K562 (cell line): Measurements from ENCODE around the gene FARP1. TPM values are rescaled to one million over a fixed set of nuclear protein-coding genes. Genes with fewer than 3 reads are reported as not detected.

Experiments used
- ATAC-seq: fragments of 200-7000 bp; cut with Tn5 transposase; 3 replicates; pipeline ENCODE4 v1.9.1; 2020; ENCODE audit warnings: moderate library complexity
- BruUV-seq: library from RNA; stranded (reverse); fragments of 400-500 nt; replicated peaks from 2 replicates; lab custom pipeline; 2021; lab: Mats Ljungman, UMichigan
- CTCF ChIA-PET: fragments of 300-600 bp; formaldehyde crosslinking; extraction: SDS; loops from one replicate; lab custom pipeline; 2021; ENCODE audit warnings: low intra/inter-chr PET ratio; lab: Yijun Ruan, JAX
- POLR2A ChIA-PET: fragments of 300-600, 350-650 bp; sonication (Branson Sonifier 250); formaldehyde crosslinking; extraction: SDS; loops from one replicate; lab custom pipeline; 2021; ENCODE audit warnings: antibody characterized with exemption, inconsistent platforms; lab: Yijun Ruan, JAX
- DNase-seq, 4 experiments: peaks; one replicate each; pipeline versions ENCODE4 v3.0.0 to v3.0.0-alpha.2; 2011 to 2018; ENCODE audit warnings: low spot score in 3 of 4, mixed read lengths in 3 of 4; ENCODE audit errors: extremely low read depth in 1 of 4
- FAIRE-seq: peaks from 2 replicates; lab custom pipeline; 2011; peaks lifted over from hg19 to GRCh38; lab: Jason Lieb, UNC
- H2AFZ ChIP-seq: 2 replicates; pipeline ENCODE4 v1.6.0; 2011; ENCODE audit warnings: low read depth, low read length, control low read depth, inconsistent platforms
- H3K27ac ChIP-seq: fragments of 200-600 bp; 3 replicates; pipeline ENCODE4 v1.8.0; 2011; ENCODE audit warnings: low read depth, mild to moderate bottlenecking, control low read depth, inconsistent platforms, low read length, moderate library complexity, mixed read lengths; ENCODE audit errors: extremely low read depth
- H3K27me3 ChIP-seq, 2 experiments: fragments of 300-600 bp in 1 of 2; 2 replicates in 1 of 2; 3 replicates in 1 of 2; pipeline versions ENCODE4 v1.6.0 to v1.8.0; 2011; ENCODE audit warnings: inconsistent platforms in 2 of 2, low read length in 2 of 2, mild to moderate bottlenecking in 1 of 2, mixed read lengths in 1 of 2, moderate library complexity in 1 of 2; ENCODE audit not compliant: control insufficient read depth in 2 of 2, insufficient read depth in 2 of 2
- H3K36me3 ChIP-seq: fragments of 300-600 bp; 3 replicates; pipeline ENCODE4 v1.8.0; 2011; ENCODE audit warnings: mild to moderate bottlenecking, low read length, inconsistent platforms; ENCODE audit not compliant: control insufficient read depth, insufficient read depth
- H3K4me1 ChIP-seq, 2 experiments: fragments of 200-600 bp in 1 of 2; replicated peaks in 1 of 2; 2 replicates in 1 of 2; 3 replicates in 1 of 2; pipeline versions ENCODE4 v1.5.1 to v1.8.0; 2011; ENCODE audit warnings: inconsistent platforms in 2 of 2, low read length in 2 of 2, mild to moderate bottlenecking in 1 of 2, mixed read lengths in 1 of 2, moderate library complexity in 1 of 2; ENCODE audit not compliant: control insufficient read depth in 2 of 2, insufficient read depth in 2 of 2
- H3K4me2 ChIP-seq: 2 replicates; pipeline ENCODE4 v1.6.1; 2011; ENCODE audit warnings: low read length, control low read depth, inconsistent platforms, mixed read lengths; ENCODE audit not compliant: insufficient read depth
- H3K4me3 ChIP-seq: fragments of 200-600 bp; sonication (generic), shearing (Covaris generic); 2 replicates; pipeline ENCODE4 v1.5.1; 2016; ENCODE audit warnings: control low read depth, inconsistent platforms
- H3K79me2 ChIP-seq: fragments of 200-600 bp; 3 replicates; pipeline ENCODE4 v1.8.0; 2011; ENCODE audit warnings: low read length, inconsistent platforms; ENCODE audit not compliant: control insufficient read depth, insufficient read depth
- H3K9ac ChIP-seq, 2 experiments: 2 replicates each; pipeline versions ENCODE4 v1.6.0 to v1.6.1; 2011; ENCODE audit warnings: low read depth in 2 of 2, low read length in 2 of 2, control low read depth in 1 of 2, inconsistent platforms in 1 of 2, mild to moderate bottlenecking in 1 of 2, mixed read lengths in 1 of 2; ENCODE audit not compliant: insufficient read depth in 1 of 2
- H3K9me1 ChIP-seq: one replicate; pipeline ENCODE4 v1.6.0; 2011; ENCODE audit warnings: inconsistent platforms, mild to moderate bottlenecking, low read length, moderate library complexity; ENCODE audit not compliant: control insufficient read depth, insufficient read depth
- H3K9me3 ChIP-seq: replicated peaks from 2 replicates; pipeline ENCODE4 v1.5.1; 2011; ENCODE audit warnings: low read depth, low read length, inconsistent platforms; ENCODE audit not compliant: control insufficient read depth, insufficient read depth
- H4K20me1 ChIP-seq: replicated peaks from 2 replicates; pipeline ENCODE4 v1.6.1; 2011; ENCODE audit warnings: low read length, inconsistent platforms, mixed read lengths; ENCODE audit not compliant: control insufficient read depth, insufficient read depth
- CHD4 ChIP-seq: fragments of 200-600 bp; sonication (generic); IDR thresholded peaks from 3 replicates; pipeline ENCODE4 v1.6.1; 2012; ENCODE audit warnings: low read depth, mild to moderate bottlenecking, mixed read lengths, low read length, inconsistent platforms; ENCODE audit not compliant: insufficient read depth, insufficient replicate concordance, poor library complexity, severe bottlenecking
- FOSL1 ChIP-seq: fragments of 200-800 bp; sonication (Bioruptor generic); conservative IDR thresholded peaks from 2 replicates; pipeline ENCODE4 v1.6.1; 2016; ENCODE audit warnings: missing genetic modification characterization, missing compliant biosample characterization
- MYC ChIP-seq, 2 experiments: fragments of 250-450 bp in 1 of 2; sonication (Bioruptor Pico) in 1 of 2; IDR thresholded peaks; 2 replicates each; pipeline versions ENCODE4 v1.5.1 to v1.6.1; 2012 to 2021; ENCODE audit warnings: low read depth in 2 of 2, borderline replicate concordance in 1 of 2, improper control_type of control experiment in 1 of 2, low read length in 1 of 2, mild to moderate bottlenecking in 1 of 2, moderate library complexity in 1 of 2
- NKRF ChIP-seq: fragments of 450-650 bp; IDR thresholded peaks from 2 replicates; pipeline ENCODE4 v1.6.1; 2016; ENCODE audit warnings: borderline replicate concordance
- POLR3G ChIP-seq: IDR thresholded peaks from 2 replicates; pipeline ENCODE4 v1.6.1; 2011; ENCODE audit not compliant: insufficient read length, insufficient replicate concordance; ENCODE audit errors: extremely low read depth
- PPARD ChIP-seq: fragments of 250-450 bp; sonication (Bioruptor Pico); IDR thresholded peaks from 2 replicates; pipeline ENCODE4 v1.8.0; 2022; ENCODE audit warnings: inconsistent platforms, mild to moderate bottlenecking, moderate library complexity
- THAP7 ChIP-seq: fragments of 250-450 bp; sonication (Bioruptor Pico); IDR thresholded peaks from 2 replicates; pipeline ENCODE4 v1.5.0; 2021
- THRB ChIP-seq: fragments of 450-650 bp; formaldehyde crosslinking; conservative IDR thresholded peaks from 2 replicates; pipeline ENCODE4 v1.4.0; 2022; ENCODE audit warnings: mild to moderate bottlenecking, missing genetic modification characterization
- ZBED1 ChIP-seq: IDR thresholded peaks from 2 replicates; pipeline ENCODE4 v1.6.1; 2014
- ZNF274 ChIP-seq: IDR thresholded peaks from 2 replicates; pipeline ENCODE4 v1.6.1; 2011; ENCODE audit warnings: low read depth, mild to moderate bottlenecking, low read length, moderate library complexity, borderline replicate concordance
- ZNF398 ChIP-seq: fragments of 250-450 bp; sonication (Bioruptor Pico); IDR thresholded peaks from 2 replicates; pipeline ENCODE4 v1.8.0; 2021; ENCODE audit warnings: moderate library complexity, mild to moderate bottlenecking, inconsistent platforms
- ZNF778 ChIP-seq: fragments of 450-650 bp; formaldehyde crosslinking; IDR thresholded peaks from 2 replicates; pipeline ENCODE4 v1.4.0; 2020; ENCODE audit warnings: mild to moderate bottlenecking, moderate library complexity
- WGBS: fragments of 100-300 bp; shearing (Covaris generic); methylation state at CpG from one replicate; pipeline ENCODE4 v1.1.6; 2016; ENCODE audit warnings: low coverage, mixed read lengths; ENCODE audit not compliant: insufficient coverage; ENCODE audit errors: missing lambda C conversion rate; 5-methylcytosine and 5-hydroxymethylcytosine counted together
- in situ Hi-C: fragments of 300-500 bp; cut with MboI; formaldehyde crosslinking; loops from 4 replicates; pipeline ENCODE4 v1.15.0; 2018; ENCODE audit warnings: inconsistent platforms, mixed read lengths
- intact Hi-C: fragments of 100-400 bp; cut with micrococcal nuclease; formaldehyde crosslinking; loops from 2 replicates; pipeline ENCODE4 v1.14.2; 2022
- polyA plus RNA-seq, 8 experiments: library from polyadenylated mRNA; depleted of rRNA in 4 of 8; stranded (reverse) in 5 of 8; unstranded in 3 of 8; fragments of >200 nt; fragmentation: Nextera tagmentation in 2 of 8; fragmentation: Illumina TruSeq in 1 of 8; extraction: Ambion mirVana in 2 of 8; extraction: Trizol in 1 of 8; gene quantifications; 2 replicates each; pipeline versions ENCODE4 v1.2.1 to v1.2.3, GENCODE V29; 2011 to 2014; ENCODE audit warnings: inconsistent platforms in 1 of 8, missing spikeins in 1 of 8
- total RNA-seq, 7 experiments: library from RNA; depleted of rRNA in 6 of 7; stranded (reverse); fragments of >200 nt in 6 of 7; fragmentation: Illumina TruSeq in 2 of 7; extraction: Trizol in 2 of 7; gene quantifications; 2 replicates each; pipeline versions ENCODE4 v1.2.1 to v1.2.3, GENCODE V29; 2011 to 2021; ENCODE audit warnings: low replicate concordance in 1 of 7

The FARP1 gene
- total and polyA plus RNA-seq, 9 of the 15 experiments (the other 6 are each of a cell fraction or from before 2014, with no cell fraction given), result 0.03 to 0.29 (median 0.05) TPM; not detected in 3

- no peak for TF ChIP-seq NKRF
- TF ChIP-seq THRB (CRISPR knock-in tag), result no peak
Observed at GRCh38 chr13:98461486-98462240, 318.8 kb downstream of the FARP1 start (continued).

- no peaks in the 10 kb centered on the region for H3K27me3 ChIP-seq
- in situ Hi-C loops (no loop called here), intact Hi-C loops (no loop called here)
- no peak for ATAC-seq
- H3K4me1 ChIP-seq, result no peaks in the 10 kb centered on the region
- POLR2A ChIA-PET, result interaction anchor here (0.6 kb wide), 1 partner anchor 135 kb away, joined by 3 read pairs; no protein-coding TSS in a partner anchor
- TF ChIP-seq ZNF778 (CRISPR knock-in tag) (no peak), CHD4 (no peak), ZNF398 (CRISPR knock-in tag) (no peak), PPARD (CRISPR knock-in tag) (no peak), POLR3G (no peak), MYC (IDR thresholded peaks at IDR 0.05; ENCODE audit: low read depth, low read length) (no peak), MYC (CRISPR knock-in tag; IDR thresholded peaks at IDR 0.05; ENCODE audit: borderline replicate concordance, low read depth) (no peak), FOSL1 (no peak), ZNF274 (no peak), THAP7 (CRISPR knock-in tag) (no peak), ZBED1 (no peak)
- no peak for FAIRE-seq
- no peak overlapping the region for H2AFZ ChIP-seq
- 86% methylated on average over 14 of the region's 18 CpGs for WGBS
- peaks cover 60% of the 10 kb centered on the region; the same call in 2 of the 3 replicates for H3K36me3 ChIP-seq
- H3K4me3 ChIP-seq, result no peak overlapping the region
- CTCF ChIA-PET, result no interaction called here
- H3K9ac ChIP-seq, result peak overlapping the region in 1 of 2 experiments; percentile 17; a peak in 2 of 4 replicates
- no peak for DNase-seq
- no peak overlapping the region for H3K27ac ChIP-seq
- H3K9me1 ChIP-seq, result no peaks in the 10 kb centered on the region
- no TSS peak for BruUV-seq
- H4K20me1 ChIP-seq, result no peaks in the 10 kb centered on the region
- no peak overlapping the region for H3K4me2 ChIP-seq
- no peaks in the 10 kb centered on the region for H3K9me3 ChIP-seq
- no peaks in the 10 kb centered on the region for H3K79me2 ChIP-seq
Observed at GRCh38 chr13:98462241-98462882, 319.5 kb downstream of the FARP1 start.
